ENCODE results near the gene GALNT10. TPM values are rescaled to one million over a fixed set of nuclear protein-coding genes. Genes with fewer than 3 reads are reported as not detected.

GALNT10 gene
- total RNA-seq, 1 donor from 2014 or later: 29.0 TPM

GRCh38 chr5:154172785-154173184 is 17.7 kb upstream of the GALNT10 start:
- ATAC-seq (no peak), DNase-seq (ENCODE audit: low spot score) (no peak)
- intact Hi-C loops (cut with DNase I): no loop called here

GRCh38 chr5:154174091-154174490 is 16.4 kb upstream of the GALNT10 start:
- no peak for ATAC-seq
- intact Hi-C loops (cut with DNase I): no loop called here

DNA sequence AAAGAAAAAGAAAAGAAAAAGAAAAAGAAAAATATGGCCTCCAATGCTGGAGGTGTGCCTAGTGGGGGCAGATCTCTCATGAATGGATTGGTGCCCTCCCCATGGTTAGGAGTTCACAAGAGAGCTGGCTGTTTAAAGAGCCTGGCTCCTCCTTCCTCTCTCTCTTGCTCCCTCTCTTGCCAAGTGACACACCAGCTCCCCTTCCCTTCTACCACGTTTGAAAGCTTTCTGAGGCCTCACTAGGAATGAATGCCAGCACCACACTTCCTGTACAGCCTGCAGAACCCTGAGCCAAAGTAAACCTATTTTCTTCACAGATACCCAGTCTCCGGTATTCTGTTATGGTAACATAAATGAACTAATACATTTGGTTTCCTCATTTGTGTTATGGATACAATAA is 14.4 kb upstream of the GALNT10 start:
- ATAC-seq (no peak), DNase-seq (ENCODE audit: low spot score) (no peak)
- intact Hi-C loops (cut with DNase I): no loop called here

More at GRCh38 chr5:154174091-154174490, 16.4 kb upstream of the GALNT10 start:
- DNase-seq (ENCODE audit: low spot score): no peak

GRCh38 chr5:154178661-154179060 is 11.9 kb upstream of the GALNT10 start:
- ATAC-seq (no peak), DNase-seq (ENCODE audit: low spot score) (no peak)
- intact Hi-C loops (cut with DNase I): no loop called here

DNA sequence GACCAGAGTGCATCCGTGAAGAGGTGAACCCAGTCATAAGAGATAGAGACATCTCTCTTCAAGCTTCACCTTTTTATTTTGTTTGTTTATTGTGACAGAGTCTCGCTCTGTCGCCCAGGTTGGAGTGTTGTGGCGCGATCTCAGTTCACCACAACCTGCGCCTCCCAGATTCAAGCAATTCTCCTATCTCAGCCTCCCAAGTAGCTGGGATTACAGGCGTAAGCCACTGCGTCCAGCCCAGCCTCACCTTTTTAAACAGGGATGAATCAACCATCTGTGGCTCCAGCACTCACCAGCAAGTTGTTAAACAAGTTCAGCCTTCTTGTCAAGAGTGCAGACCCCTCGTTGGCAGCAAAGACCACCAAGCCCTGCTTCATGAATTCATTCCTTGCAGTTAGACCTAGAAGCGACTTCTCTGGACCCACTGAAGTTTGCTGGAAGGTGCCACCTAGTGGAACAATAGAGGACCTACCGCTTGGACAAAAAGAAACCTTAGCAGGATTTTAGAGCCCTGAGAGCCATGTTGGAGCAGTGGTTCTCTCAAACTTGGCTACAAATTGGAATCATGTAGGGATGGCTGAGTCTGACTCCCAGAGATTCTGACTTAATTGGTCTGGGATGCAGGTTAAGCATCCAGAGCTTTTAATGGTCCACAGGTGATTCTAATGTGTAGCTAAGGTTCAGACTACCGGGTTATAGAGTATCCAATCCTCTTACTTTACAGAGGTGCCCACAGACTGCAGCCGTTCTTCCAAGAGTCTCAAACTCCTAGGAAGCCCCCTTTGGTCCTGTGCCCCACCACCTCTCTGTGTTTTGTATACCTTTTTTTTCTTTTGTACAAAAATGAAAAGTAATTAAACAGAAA is 10.5 kb upstream of the GALNT10 start:
- no peak for DNase-seq (ENCODE audit: low spot score)
- intact Hi-C loops (cut with DNase I): loop anchor here (10.0 kb wide), 2 partner anchors 105 to 225 kb away; no protein-coding TSS in a partner anchor
- ATAC-seq: peak; percentile 85

GRCh38 chr5:154181161-154181560 is 9.4 kb upstream of the GALNT10 start:
- ATAC-seq (no peak), DNase-seq (ENCODE audit: low spot score) (no peak)
- intact Hi-C loops (cut with DNase I): loop anchor here (10.0 kb wide), 2 partner anchors 106 to 224 kb away; no protein-coding TSS in a partner anchor

GRCh38 chr5:154189256-154189818 is 1.2 kb upstream of the GALNT10 start:
- DNase-seq (ENCODE audit: low spot score) (no peak), ATAC-seq (peak; percentile 43)
- intact Hi-C loops (cut with DNase I): loop anchor here (10.0 kb wide), 2 partner anchors 115 to 215 kb away; no protein-coding TSS in a partner anchor

GRCh38 chr5:154189819-154190594 is 526 bp upstream of the GALNT10 start:
- intact Hi-C loops (cut with DNase I): loop anchor here (10.0 kb wide), 2 partner anchors 115 to 215 kb away; no protein-coding TSS in a partner anchor
- ATAC-seq (peak; percentile 89), DNase-seq (ENCODE audit: low spot score) (peak; percentile 90)

DNA sequence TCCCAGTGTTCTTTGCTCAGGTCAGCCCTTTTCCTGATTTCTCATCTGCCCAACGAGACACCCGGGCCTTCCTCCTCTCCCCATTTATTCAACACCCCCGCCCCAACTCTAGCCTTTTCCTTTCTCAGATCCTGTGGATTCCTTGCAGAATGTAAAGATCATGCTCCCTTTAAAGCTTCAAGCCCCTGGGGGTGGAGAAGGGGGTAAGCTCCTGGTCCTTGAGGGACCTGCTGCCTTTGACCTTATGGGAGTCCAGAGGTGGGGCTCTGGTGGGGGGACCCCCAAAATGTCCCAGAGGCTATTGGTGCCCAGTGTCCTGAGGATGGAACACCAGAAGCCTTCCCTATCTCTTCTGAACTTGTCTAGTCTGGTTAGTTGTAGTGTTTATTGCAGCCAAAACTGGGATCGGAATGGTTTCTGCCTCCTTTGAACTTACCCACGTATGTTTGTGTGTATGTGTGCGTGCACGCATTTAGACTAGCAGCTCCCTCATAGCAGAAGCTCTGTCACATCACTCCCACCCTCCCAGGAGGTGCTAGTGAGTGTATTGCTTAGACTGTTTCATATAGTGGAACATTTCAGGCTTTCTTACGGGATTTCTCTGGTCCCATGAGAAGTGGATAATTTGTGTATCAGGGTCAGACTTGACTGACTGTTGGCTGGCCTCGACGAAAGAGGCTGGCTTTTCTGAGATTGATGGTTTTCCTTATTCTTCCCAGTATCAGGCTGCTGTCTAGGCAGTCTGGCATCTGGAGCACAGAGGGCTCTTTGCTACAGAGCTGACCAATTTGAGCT is 1.1 kb downstream of the GALNT10 start:
- no peak for DNase-seq (ENCODE audit: low spot score)
- peak; percentile 36 for ATAC-seq

DNA sequence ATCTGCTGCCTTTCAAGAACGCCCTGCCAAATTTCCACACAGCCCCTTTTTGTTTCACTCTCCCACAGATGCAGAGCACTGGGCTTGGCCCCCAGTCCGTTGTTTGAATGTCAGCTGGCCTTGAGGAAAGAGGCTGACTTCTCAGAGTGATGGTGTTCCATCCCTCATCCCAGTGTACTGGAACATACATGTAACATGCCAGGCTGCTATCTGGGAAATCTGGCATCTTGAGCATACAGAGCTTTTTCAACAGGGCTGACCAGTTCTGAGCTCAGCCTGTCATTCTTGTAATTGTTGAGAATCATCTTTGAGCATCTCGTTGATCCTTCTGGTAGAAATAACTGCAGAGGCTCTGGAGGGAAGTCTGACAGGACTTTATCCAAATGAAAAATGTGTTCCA is 2.8 kb downstream of the GALNT10 start:
- DNase-seq (ENCODE audit: low spot score) (no peak), ATAC-seq (peak; percentile 9)
- intact Hi-C loops (cut with DNase I): no loop called here

More for the DNA sequence above, 1.1 kb downstream of the GALNT10 start:
- intact Hi-C loops (cut with DNase I): loop anchor here (1.0 kb wide), 1 partner anchor 29 kb away; no protein-coding TSS in a partner anchor

DNA sequence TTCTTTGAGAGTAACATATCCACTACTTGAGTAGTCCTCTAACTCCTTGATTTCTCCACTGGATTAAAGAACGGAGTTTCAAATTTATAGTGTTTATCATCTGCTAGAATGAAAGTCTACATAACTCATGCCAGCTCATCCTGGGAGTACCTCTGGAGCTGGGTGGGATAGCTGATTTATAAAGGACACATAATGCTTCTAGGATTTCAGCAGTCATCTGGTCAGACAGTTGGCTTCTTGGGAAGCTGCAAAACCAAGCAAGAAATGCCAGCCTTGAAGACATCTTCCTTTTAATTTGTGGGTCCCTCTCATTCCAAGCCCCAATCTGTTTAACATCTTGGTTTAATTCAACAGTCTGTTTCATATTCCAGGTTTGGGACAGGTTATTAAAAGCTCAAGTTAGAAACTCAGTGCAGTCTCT is 3.2 kb downstream of the GALNT10 start:
- DNase-seq (ENCODE audit: low spot score): no peak
- ATAC-seq: no peak
- intact Hi-C loops (cut with DNase I): no loop called here

DNA sequence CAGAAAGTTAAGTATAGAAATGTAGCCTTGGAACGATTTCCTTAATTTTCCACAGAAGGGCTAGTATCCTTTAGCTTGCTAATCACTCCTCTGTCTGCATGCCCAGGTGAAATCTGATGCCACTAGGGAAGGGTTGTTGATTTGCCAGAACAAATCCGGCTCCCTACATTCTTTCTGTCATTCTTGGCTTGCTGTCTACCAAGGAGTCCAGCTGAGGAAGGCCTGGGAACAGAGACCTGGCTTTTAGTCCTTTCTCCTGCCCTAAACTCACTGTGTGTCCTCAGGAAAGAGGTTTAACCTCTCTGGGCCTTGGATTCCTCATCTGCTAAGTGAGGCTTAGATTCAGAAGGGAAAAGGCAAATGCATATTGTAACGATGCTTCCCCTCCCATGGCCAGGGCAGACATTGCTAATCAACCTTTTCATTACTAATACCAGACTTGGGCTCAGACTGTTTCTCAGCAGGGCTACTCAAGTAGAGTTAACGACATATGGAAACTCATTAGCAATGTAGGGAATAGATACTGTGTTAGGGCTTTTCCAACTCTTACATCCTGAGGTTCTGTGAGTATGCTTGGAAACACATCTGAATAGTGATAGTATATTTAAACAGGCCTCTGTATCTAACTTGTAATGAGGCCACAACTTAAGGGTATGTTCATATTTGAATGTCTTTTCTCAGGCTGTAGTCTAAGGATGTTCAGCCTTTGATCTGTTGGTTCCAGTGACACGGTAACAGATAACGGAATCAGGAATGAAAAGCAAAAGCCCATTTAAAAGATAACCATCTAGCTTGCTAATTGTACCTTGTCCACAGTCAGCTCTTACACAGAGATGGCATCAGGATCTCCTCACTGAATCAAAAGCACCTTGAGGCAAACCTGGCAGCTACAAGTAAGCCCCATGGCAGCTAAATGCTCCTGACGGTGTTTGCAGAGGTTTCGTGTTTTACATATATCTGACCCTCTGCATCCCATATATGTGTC is 4.1 kb downstream of the GALNT10 start:
- intact Hi-C loops (cut with DNase I): no loop called here
- no peak for DNase-seq (ENCODE audit: low spot score)
- no peak for ATAC-seq

- no peak for ATAC-seq
- intact Hi-C loops (cut with DNase I): no loop called here
Measured at GRCh38 chr5:154196281-154196680, 5.7 kb downstream of the GALNT10 start.

DNA sequence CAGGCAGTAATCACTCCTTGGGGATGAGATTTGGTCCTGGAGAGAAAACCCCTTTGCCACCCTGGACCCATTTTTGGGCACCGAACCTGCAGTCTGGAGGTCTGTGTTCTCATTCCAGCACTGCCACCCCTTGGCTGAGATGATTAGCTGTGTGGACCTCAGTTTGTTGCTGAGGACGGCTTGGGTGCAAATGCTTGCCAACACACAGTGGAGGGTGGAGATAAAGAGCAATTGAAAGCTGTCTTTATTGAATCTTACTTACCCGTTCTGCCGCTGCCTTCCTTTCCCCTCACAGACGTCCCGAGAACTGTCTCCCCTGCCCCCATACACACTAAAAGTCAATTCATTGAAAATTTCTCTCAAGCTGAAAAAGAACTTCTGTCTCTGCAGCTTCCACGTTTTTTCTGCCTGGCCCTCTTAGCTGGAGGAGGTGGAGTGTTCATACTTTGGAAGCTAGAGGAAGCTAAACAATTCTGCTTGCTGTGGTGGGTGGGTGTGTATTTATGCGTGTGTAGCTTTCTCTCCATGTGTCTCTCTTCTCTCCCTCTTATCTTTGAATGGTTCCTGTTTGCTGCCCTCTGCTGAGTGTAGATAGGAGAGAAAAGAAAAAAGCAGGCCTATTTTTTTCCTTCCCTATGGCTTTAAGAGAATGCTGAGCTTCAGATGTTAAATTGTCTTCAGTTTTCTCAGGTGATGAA is 6.6 kb downstream of the GALNT10 start:
- DNase-seq (ENCODE audit: low spot score): no peak
- intact Hi-C loops (cut with DNase I): no loop called here
- peak; percentile 55 for ATAC-seq

More at GRCh38 chr5:154196281-154196680, 5.7 kb downstream of the GALNT10 start:
- no peak for DNase-seq (ENCODE audit: low spot score)

GRCh38 chr5:154197801-154198491 is 7.4 kb downstream of the GALNT10 start:
- DNase-seq (ENCODE audit: low spot score): no peak
- no peak for ATAC-seq
- intact Hi-C loops (cut with DNase I): no loop called here

GRCh38 chr5:154198611-154199230 is 8.2 kb downstream of the GALNT10 start:
- ATAC-seq (no peak), DNase-seq (ENCODE audit: low spot score) (no peak)
- intact Hi-C loops (cut with DNase I): no loop called here
